LoVo (cell line): Measurements from ENCODE around the gene GMDS.

Experiments
- DNase-seq: peaks from one replicate; pipeline ENCODE4 v3.0.0-alpha.2; 2016; ENCODE audit warnings: low spot score

The GMDS gene

DNA sequence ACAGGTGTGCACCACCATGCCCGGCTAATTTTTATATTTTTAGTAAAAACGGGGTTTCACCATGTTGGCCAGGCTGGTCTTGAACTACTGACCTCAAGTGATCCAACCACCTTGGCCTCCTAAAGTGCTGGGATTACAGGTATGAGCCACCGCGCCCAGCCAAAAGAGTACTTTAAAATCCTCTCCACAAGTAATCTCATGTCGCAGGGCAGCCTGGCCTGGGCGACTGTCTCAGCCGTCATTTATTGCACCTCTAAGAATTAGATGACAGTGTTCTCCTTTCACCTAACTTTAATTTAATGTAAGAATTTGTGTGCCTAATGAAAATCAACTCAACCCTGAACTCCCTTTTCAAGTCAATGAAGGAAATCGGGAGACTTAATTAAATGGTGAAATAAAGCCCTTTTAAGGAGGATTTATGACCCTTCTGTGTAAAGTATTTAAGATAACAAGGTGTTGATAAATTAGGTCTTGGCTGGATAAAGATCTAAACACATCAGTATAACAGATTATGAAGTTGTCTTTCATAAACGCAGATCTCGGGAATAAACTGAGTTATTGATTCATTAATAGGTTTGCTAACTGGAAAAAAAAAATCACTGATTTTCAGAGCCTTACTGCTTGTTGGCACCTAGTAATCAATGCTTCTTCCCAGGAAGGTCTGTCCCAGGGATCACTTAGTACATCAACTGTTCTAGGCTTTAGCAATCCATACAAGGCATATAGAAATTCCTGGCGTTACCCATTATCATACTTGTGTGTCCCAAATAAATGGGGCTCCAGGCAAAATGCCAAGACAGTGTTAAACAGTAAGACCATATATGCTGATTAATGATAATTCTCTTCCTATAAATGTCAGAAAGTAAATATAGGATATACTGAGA lies 209.3 kb downstream of the GMDS start:
- no peak for DNase-seq

GRCh38 chr6:2035046-2035445 lies 210.4 kb downstream of the GMDS start:
- no peak for DNase-seq

GRCh38 chr6:2034256-2034655 lies 211.1 kb downstream of the GMDS start:
- no peak for DNase-seq

- no peak for DNase-seq
These were observed 211.9 kb downstream of the GMDS start for GRCh38 chr6:2033544-2033943.

DNA sequence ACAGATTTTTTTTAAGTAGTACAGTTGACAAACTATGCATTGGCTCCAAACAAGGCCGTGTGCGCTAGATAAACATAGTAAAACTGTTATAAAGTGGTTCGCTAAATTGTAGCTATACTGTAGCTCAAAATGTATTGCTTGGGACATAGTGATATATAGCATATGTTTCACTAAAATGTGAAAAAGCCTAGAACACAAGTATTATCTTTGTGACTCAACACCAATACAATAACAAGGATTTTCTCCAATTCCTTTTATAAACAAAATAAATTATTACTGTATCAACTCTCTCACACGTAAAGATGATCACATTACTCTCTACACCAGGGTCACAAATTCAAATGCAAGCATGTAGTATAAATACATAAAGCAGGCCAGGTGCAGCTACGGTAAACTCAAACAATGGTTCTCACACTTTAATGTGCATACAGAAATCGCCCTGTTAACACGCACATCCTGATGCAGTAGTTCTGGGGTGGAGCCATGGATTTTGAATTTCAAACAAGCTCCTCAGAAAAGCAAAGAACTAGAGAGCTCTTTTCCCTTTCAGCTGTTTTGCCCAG lies 214.6 kb downstream of the GMDS start:
- DNase-seq, result no peak

- DNase-seq, result no peak
These were observed 215.5 kb downstream of the GMDS start for GRCh38 chr6:2029952-2030351.

DNA sequence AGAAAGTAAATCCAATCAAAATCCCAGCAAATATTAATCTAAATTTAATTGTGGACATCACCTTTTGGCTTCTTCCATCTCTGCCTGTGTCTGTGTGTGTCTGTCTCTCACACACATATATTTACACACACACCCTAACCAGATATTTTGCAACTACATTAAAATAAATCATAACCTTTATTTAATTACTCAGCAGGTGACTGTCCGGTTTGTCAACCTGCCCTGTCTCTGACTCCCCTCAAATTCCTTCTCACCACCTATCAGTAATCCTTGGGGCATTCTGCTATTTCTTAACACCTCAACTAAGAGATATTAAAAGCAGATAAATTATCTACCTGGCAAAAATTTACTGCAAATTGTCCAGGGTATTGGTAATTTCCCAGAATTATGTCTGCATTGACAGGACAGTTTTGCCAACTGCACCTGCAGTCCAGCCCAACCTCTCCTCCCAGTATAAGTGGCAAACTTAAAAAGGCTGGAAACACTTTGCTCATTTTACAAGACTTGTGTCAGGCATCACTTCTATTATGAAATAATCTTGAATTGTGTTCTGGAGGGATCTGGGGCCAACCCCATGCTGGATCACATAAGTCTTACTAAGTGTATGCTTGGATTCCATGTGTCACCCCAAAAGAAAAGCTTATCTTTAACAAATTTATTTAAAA lies 216.1 kb downstream of the GMDS start:
- DNase-seq, result no peak

GRCh38 chr6:2028457-2029038 lies 216.9 kb downstream of the GMDS start:
- DNase-seq, result peak; percentile 37

DNA sequence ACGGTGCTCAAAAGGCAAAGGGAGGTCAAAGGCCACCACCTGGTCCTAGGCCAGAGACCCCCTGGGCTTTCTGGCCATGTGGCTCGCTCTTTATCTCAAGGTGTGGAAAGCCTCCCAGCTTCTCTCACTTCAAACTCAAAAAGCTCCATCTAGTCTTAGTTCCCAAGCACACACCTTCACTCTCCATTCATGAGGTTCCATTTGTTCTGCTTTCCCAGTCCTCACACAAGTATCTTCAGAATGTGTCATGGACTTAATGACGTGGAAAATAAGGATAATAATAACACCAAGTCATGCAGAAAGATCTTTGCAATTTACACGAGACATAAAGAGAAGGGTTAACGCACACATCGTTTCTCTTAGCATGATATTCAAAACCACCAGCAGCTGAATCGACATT lies 219.3 kb downstream of the GMDS start:
- no peak for DNase-seq

DNA sequence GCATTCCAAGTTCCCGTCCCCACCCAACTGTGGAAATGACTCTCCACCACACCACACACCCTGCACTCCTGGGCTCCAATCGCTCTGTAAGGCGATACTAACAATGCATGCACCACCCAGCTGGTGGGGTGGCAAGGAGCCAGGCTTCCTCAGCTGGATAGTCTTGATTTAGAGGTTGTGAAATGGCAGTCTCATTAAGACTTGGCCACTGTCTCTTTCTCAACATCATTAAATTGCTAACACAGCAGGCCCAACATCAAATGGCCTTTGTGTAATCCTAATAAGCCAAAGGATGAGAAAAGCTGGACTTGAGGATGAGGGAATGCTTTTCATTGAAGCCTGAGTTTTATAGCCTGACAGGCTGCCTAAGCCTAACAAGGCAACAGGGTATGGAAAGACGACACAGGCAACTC lies 223.7 kb downstream of the GMDS start:
- peak; percentile 45 for DNase-seq

DNA sequence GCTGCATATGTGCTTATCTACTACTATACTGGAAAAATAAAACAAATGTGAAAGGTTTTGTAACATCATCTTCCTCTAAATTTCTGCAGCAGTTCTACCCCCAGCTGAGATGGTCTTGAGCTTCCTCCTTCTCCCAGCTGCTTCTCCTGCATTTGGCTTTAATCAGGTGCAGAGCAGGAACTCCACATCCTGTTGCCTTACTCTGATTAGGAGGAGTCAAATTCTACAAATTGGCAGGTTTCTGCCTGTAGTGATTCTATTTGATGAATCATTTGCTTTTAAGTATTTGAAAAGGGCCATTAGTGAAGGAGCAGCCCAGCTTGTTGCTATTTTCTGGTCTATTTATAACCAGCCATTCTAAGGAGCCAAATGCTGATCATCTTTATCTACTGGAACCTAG lies 224.5 kb downstream of the GMDS start:
- no peak for DNase-seq

GRCh38 chr6:2019051-2019450 lies 226.4 kb downstream of the GMDS start:
- no peak for DNase-seq

GRCh38 chr6:2016040-2016439 lies 229.4 kb downstream of the GMDS start:
- no peak for DNase-seq

- DNase-seq, result no peak
These were observed 236.9 kb downstream of the GMDS start for GRCh38 chr6:2008383-2008976.

DNA sequence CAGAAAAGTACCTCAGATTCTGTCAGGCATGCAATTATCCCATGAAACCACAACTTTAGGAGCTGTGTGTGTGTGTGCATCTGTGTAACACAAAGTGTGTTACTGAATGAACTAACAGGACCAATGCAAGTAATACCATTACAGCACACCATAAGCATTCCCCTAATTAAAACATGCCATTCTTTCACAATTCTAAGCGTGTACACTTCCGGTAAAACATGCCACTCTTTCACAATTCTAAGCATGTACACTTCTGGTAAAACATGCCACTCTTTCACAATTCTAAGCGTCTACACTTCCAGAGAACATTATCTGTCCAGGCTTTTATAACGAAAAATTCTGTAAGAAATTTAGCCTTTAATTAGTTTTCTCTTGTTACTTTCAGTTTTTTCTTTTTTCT lies 238.2 kb downstream of the GMDS start:
- no peak for DNase-seq

- no peak for DNase-seq
These were observed 240.5 kb downstream of the GMDS start for GRCh38 chr6:2004888-2005287.

- DNase-seq, result no peak
These were observed 244.4 kb downstream of the GMDS start for GRCh38 chr6:2000962-2001361.

GRCh38 chr6:1997702-1998101 lies 247.7 kb downstream of the GMDS start:
- DNase-seq, result no peak

- no peak for DNase-seq
These were observed 249.8 kb downstream of the GMDS start for GRCh38 chr6:1995636-1996035.

- DNase-seq, result no peak
These were observed 252.4 kb downstream of the GMDS start for GRCh38 chr6:1993042-1993441.

DNA sequence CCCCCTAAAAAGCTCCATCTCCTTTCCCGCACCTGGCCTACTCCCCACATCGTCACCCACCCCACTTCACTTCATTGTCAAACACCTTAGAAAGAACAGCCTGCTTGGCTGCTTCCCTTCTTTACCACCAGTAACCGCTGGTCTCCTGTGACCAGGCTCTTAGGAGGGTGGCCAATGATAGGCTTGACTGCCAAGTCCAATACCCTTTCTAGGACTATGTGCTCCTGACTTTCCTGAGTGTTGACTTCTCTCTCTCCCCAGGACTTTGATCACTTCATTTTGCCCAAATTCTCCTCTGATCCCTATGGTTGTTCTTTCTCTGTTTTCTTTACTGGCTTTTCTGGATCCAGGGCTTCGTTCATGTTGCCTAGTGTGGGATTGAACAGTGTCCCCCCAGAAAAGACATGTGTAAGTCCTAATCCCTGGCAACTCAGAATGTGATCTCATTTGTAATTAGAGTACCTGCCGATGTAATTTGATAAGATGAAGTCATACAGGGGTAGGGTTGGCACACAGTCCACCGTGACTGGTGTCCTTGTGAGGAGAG lies 254.0 kb downstream of the GMDS start:
- no peak for DNase-seq

- no peak for DNase-seq
These were observed 256.6 kb downstream of the GMDS start for GRCh38 chr6:1988843-1989242.
